Renal cortical epithelial cell (primary cell): Measurements from ENCODE around the gene FAAP100. TPM values are rescaled to one million over a fixed set of nuclear protein-coding genes. Genes with fewer than 3 reads are reported as not detected.
"Not testable (repeated sequence)": the region's sequence is repeated elsewhere in the genome, so short reads cannot be mapped to it uniquely, and the experiment has no call there.

Source experiments
- DNase-seq: peaks from one replicate; pipeline ENCODE4 v3.0.0-alpha.2; 2011; ENCODE audit warnings: low read depth
- total RNA-seq: library from RNA; depleted of rRNA; stranded (reverse); fragments of >200 nt; gene quantifications from 2 replicates; pipeline ENCODE4 v1.2.3, GENCODE V29; 2014

Gene FAAP100
- total RNA-seq, 1 donor from 2014 or later, result 22.2 TPM

- no peak for DNase-seq
These were observed 13.2 kb downstream of the FAAP100 start for GRCh38 chr17:81538651-81539570.

DNA sequence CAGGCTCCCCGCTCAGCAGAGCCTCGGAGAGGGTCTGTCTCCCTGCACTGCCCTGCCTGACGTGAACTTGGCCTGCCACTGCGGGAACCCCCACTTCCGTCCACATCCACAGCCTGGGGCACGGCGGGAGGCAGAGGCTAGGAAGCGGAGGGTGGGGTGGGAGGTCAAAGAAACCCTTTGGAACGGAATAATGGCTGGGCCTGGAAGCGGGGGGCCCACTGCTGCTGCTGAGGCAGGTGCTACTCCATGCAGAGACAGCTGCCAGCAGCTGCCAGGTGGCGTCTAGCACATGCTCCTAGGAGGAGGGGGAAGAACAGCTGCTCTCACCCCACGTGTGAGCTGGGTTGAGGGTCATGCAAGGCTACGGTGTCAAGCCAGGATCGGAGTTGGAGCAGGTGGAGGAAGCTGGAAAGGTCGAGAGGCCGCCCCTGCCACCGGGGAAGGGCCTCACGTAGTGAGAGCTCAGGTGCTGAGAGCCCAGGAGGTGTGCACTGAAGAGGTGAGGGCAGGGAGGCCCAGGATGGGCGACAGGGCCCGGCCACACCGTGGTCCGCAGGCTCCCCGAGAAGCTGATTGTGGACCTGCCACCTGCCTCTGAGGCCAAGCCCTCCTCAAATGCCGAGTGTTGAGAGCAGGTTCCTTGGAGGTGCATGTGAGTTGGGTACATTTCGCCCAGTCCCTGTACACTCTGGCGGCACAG, 14.1 kb downstream of the FAAP100 start:
- no peak for DNase-seq

GRCh38 chr17:81537343-81537855, 14.8 kb downstream of the FAAP100 start:
- DNase-seq, result no peak

DNA sequence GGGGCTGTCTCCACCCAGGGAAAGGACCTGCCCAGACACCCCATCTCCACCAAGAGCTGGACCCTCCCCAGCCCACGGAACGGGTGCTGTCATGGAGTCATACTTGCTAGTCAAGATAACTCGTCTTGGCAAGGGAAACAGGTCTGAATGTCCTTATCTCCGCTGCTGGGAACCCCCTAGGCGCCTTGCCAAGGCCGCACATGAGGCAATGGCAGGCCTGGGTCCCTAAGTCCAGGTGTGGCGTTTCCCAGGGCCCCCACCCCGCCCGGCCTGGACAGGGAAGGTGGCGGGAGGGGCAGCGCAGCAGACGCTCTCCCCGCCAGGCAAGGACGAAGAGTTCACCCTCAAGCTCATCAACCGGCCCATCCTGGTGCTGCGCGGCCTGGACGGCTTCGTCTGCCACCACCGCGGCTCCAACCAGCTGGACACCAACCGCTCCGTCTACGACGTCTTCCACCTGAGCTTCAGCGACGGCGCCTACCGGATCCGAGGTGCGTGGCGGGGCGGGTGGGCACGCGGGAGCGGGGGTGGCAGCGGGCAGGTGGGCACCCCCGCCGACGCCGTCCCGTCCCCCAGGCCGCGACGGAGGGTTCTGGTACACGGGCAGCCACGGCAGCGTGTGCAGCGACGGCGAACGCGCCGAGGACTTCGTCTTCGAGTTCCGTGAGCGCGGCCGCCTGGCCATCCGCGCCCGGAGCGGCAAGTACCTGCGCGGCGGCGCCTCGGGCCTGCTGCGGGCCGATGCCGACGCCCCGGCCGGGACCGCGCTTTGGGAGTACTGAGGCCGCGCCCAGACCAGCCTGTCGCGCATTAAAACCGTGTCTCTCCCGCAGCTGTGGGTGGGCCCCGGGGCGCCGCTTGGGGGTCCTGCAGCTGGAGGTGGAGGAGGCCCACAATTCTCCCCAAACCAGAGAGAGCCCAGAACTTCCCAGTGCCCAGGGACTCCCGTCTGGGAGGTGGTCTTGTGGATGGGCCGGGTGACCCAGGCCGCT, 15.6 kb downstream of the FAAP100 start:
- DNase-seq, result no peak

DNA sequence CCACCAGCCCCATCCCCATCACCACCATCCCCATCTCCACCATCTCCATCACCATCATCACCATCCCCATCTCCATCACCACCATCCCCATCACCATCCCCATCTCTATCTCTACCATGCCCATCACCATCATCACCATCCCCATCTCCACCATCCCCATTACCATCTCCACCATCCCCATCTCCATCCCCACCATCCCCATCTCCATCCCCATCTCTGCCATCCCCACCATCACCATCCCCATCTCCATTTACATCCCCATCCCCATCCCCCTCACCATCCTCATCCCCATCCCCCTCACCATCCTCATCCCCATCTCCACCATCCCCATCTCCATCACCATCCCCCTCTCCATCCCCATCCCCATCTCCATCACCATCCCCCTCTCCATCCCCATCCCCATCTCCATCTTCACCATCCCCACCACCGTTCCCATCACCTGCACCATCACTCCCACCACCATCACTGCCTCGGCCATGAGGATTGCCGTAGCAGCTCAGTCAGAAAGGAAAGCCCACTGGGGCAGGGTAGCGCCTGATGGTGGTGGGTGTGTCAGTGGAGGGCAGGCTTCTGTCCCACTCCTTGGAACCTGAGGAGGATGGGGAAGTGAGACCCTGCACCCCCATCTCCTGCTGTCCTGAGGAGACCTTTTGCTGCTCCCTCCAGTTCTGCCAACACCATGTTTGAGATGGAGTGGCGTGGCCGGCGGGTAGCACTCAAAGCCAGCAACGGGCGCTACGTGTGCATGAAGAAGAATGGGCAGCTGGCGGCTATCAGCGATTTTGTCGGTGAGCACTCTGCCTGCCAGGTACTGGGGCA, 16.5 kb downstream of the FAAP100 start:
- no peak for DNase-seq

GRCh38 chr17:81535007-81535328, 17.2 kb downstream of the FAAP100 start:
- no peak for DNase-seq

DNA sequence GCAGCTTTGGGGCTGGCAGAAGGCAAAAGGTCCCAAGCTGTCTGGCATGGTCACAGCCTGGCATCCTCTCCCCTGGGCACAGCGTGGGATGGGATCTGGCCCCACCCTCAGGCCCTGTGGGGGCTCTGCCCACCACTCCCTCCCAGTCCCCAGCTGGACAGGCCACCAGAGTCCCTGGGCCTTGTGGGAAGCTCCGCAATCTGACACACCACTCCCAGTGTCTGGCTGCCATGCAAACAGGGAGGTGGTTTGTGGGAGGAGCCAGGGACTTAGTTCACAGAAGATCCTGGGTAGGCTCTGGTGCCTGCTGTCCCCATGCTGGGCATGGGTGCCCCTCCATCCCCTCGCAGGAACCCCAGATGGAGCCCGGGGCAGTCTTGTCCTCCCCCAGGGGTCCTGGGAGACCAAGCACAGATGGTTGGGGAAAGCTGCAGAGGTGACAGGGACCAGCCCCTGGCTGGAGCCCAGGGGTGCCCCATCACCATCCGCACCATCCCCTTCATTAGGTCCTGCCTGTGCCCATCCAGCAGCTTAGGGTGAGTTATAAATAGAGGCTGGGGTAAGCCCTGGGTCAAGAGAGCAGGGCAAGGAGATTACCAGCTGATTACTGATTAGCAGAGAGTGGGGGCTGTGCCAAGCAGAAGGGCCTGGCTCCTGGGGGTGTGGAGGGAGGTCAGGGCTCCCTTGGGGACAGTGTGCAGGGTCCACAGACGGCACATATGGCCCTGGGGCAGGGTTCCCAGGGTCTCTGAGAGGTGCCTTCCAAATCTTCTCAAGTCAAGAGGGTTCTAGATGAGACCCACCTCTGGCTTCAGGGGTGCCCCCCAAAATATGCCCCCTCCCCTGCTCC, 17.8 kb downstream of the FAAP100 start:
- no peak for DNase-seq

GRCh38 chr17:81533339-81534141, 18.6 kb downstream of the FAAP100 start:
- no peak for DNase-seq

DNA sequence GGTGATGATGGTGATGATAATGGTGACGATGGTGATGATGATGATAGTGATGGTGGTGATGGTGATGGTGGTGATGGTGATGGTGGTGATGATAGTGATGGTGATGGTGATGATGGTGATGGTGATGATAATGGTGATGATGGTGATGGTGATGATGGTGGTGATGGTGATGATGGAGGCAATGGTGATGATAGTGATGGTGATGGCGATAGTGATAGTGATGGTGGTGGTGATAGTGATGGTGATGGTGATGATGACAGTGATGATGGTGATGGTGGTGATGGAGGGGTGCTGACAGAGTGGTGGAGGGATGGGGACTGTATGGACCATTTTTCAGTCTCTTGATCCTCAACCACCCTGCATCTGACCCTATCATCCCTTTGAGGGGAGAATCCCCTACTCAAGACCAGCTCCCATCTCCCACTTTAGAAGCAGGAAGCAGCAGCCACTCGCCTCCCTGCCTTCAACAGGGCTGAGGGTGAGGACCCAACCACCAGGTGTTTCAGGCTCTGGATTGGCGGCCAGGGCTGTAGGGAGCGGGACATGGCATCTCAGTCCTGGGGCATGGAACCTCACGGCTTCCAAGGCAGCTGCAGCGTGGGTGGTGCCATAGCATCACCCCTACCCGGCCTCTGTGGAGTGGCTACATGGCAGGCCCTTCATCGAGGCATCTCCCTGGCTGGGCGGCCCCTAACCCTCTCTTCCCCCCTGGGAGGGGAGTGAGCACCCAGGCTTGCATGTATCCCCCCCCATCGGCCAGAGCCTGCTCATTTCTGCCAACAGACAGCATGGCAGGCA, 19.5 kb downstream of the FAAP100 start:
- no peak for DNase-seq

DNA sequence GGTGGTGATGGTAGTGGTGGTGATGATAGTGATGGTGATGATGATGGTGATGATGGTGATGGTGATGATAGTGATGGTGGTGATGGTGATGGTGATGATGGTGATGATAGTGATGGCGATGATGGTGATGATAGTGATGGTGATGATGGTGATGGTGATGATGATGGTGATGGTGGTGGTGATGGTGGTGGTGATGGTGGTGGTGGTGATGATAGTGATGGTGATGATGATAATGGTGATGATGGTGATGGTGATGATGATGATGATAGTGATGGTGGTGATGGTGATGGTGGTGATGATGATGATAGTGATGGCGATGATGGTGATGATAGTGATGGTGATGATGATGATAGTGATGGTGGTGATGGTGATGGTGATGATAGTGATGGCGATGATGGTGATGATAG, 20.2 kb downstream of the FAAP100 start:
- not testable (repeated sequence) for DNase-seq

GRCh38 chr17:81531013-81531412, 21.1 kb downstream of the FAAP100 start:
- DNase-seq, result not testable (repeated sequence)

DNA sequence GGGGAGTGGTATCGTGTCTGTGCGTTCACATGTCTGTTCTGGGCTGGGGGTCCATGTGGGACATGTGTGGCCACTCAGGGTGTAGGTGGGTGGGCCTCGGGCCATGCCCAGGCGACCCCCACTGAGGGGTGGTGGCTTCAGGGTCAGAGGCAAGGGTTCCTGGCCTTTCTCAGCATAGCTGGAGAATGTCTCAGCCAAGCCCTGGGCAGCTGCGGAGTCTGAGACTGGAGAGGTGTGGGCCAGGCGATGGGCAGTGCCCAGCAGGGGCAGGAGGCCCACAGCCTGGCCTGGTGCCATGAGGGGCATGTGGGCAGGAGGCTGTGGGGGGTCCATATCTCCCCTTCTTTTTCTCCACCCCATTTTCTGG, 22.7 kb downstream of the FAAP100 start:
- no peak for DNase-seq

GRCh38 chr17:81528651-81529436, 23.3 kb downstream of the FAAP100 start:
- DNase-seq, result no peak

GRCh38 chr17:81528384-81528650, 23.8 kb downstream of the FAAP100 start:
- no peak for DNase-seq

- no peak for DNase-seq
These were observed 24.4 kb downstream of the FAAP100 start, which contains the start of gene FSCN2 for GRCh38 chr17:81527591-81528383. TSS of gene FSCN2 (plus strand) at chr17:81528377. CDS start at chr17:81528532, 155 bp downstream.

DNA sequence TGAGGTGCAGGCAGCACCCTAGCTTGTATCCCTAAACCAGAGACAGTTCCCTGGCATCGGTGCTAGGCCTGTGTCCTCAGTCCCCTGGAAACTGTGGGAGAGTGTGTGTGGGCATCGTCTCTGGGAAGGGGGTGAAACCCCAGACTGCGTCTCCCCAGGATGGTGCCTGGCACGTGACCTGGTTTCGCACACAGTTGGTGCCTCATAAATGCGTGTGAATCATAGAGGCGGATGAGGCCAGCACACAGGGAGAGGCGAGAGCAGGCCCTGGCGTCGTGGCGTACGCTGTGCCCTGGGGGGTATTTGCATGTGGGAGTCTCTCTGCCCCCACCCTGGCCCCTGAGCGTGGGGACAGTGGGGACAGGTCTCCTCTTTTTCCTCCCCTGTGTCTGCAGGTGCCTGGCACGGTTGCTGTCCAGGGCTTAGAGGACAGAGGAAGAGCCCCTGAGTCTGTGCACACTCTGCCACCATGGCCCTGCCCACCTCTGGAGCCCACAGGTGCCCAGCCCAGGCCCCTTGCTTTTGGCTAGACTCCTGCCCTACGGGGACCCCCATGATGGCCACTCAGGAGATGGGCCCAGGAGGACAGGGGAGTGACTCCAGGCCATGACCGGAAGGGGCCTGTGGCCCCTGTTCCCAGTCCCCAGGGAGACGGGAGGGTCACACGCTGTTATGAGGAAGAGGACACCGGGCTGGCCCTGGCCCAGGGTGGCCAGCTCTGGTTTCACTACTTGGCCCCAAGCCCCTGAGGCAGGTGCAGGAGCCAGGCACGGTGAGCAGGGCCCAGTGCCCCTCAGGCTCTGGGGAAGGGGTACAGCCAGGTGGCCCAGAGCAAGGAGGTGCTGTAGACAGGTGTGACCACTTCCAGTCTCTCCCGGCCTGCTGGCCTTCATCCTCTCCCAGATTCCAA, 25.2 kb downstream of the FAAP100 start:
- no peak for DNase-seq
